GM12878 (cell line): ENCODE measurements around the gene GAS6. TPM values are rescaled to one million over a fixed set of nuclear protein-coding genes. Genes with fewer than 3 reads are reported as not detected.

Experiments
- ATAC-seq: fragments of 200-7000 bp; cut with Tn5 transposase; 3 replicates; pipeline ENCODE4 v1.9.1; 2020; ENCODE audit warnings: mild to moderate bottlenecking, moderate library complexity
- BruUV-seq: library from RNA; stranded (reverse); fragments of 400-500 nt; replicated peaks from 2 replicates; lab custom pipeline; 2021; lab: Mats Ljungman, UMichigan
- CTCF ChIA-PET: fragments of 300-600 bp; sonication (Branson Sonifier 250); formaldehyde crosslinking; extraction: SDS; loops from one replicate; lab custom pipeline; 2021; ENCODE audit warnings: inconsistent platforms; lab: Yijun Ruan, JAX
- POLR2A ChIA-PET: fragments of 350-600 bp; formaldehyde crosslinking; extraction: SDS; loops from one replicate; lab custom pipeline; 2021; ENCODE audit warnings: inconsistent platforms; lab: Charles Lee
- RAD21 ChIA-PET: fragments of 300-600 bp; sonication (Branson Sonifier 250); formaldehyde crosslinking; loops from one replicate; lab custom pipeline; 2023; ENCODE audit warnings: antibody characterized with exemption; ENCODE audit not compliant: unreplicated experiment; lab: Charles Lee
- SMC1A ChIA-PET: fragments of 300-600 bp; sonication (Branson Sonifier 250); formaldehyde crosslinking; loops from one replicate; lab custom pipeline; 2023; ENCODE audit not compliant: unreplicated experiment, uncharacterized antibody; lab: Charles Lee
- DNase-seq: peaks from one replicate; pipeline ENCODE4 v3.0.0-alpha.2; 2011; ENCODE audit warnings: low read depth, low spot score
- FAIRE-seq: peaks from 3 replicates; lab custom pipeline; 2011; peaks lifted over from hg19 to GRCh38; lab: Jason Lieb, UNC
- H2AFZ ChIP-seq: 2 replicates; pipeline ENCODE4 v1.6.0; 2011; ENCODE audit warnings: low read depth, low read length, control low read depth; ENCODE audit not compliant: control insufficient read depth
- H3K27ac ChIP-seq: 2 replicates; pipeline ENCODE4 v1.5.1; 2011; ENCODE audit warnings: control low read depth; ENCODE audit not compliant: control insufficient read depth, insufficient read depth
- H3K27me3 ChIP-seq, 2 experiments: replicated peaks in 1 of 2; 2 replicates each; pipeline versions ENCODE4 v1.6.0 to v1.6.1; 2011; ENCODE audit warnings: low read length in 1 of 2; ENCODE audit not compliant: control insufficient read depth in 2 of 2, insufficient read depth in 2 of 2
- H3K36me3 ChIP-seq, 2 experiments: 2 replicates each; pipeline ENCODE4 v1.5.1; 2011; ENCODE audit warnings: low read length in 1 of 2; ENCODE audit not compliant: control insufficient read depth in 2 of 2, insufficient read depth in 2 of 2
- H3K4me1 ChIP-seq: 2 replicates; pipeline ENCODE4 v1.6.1; 2011; ENCODE audit warnings: mild to moderate bottlenecking, low read length, moderate library complexity, mixed read lengths; ENCODE audit not compliant: control insufficient read depth, insufficient read depth
- H3K4me2 ChIP-seq: 2 replicates; pipeline ENCODE4 v1.6.0; 2011; ENCODE audit warnings: control low read depth; ENCODE audit not compliant: control insufficient read depth, insufficient read depth
- H3K4me3 ChIP-seq: fragments of 200-600 bp; sonication (generic); 2 replicates; pipeline ENCODE4 v1.5.1; 2016
- H3K79me2 ChIP-seq: 2 replicates; pipeline ENCODE4 v1.6.0; 2011; ENCODE audit warnings: low read length; ENCODE audit not compliant: control insufficient read depth, insufficient read depth
- H3K9ac ChIP-seq: 2 replicates; pipeline ENCODE4 v1.8.0; 2011; ENCODE audit warnings: low read length, control low read depth, mixed read lengths; ENCODE audit not compliant: control insufficient read depth, insufficient read depth
- H3K9me3 ChIP-seq: replicated peaks from 3 replicates; pipeline ENCODE4 v1.5.1; 2011; ENCODE audit warnings: mild to moderate bottlenecking, low read length; ENCODE audit not compliant: control insufficient read depth, insufficient read depth
- H4K20me1 ChIP-seq: 2 replicates; pipeline ENCODE4 v1.6.0; 2011; ENCODE audit not compliant: control insufficient read depth, insufficient read depth
- BHLHE40 ChIP-seq, 2 experiments: fragments of 450-650 bp in 1 of 2; IDR thresholded peaks; 2 replicates each; pipeline ENCODE4 v1.6.1; 2011 to 2017; ENCODE audit warnings: low read depth in 2 of 2, borderline replicate concordance in 1 of 2, improper control_type of control experiment in 1 of 2, low read length in 1 of 2, mild to moderate bottlenecking in 1 of 2
- CBX3 ChIP-seq: fragments of 200-600 bp; sonication (generic); IDR thresholded peaks from 2 replicates; pipeline ENCODE4 v1.6.1; 2016; ENCODE audit warnings: low read depth, borderline replicate concordance
- CUX1 ChIP-seq: IDR thresholded peaks from 2 replicates; pipeline ENCODE4 v1.6.1; 2012; ENCODE audit warnings: improper control_type of control experiment, low read depth, low read length; ENCODE audit not compliant: insufficient replicate concordance
- E2F8 ChIP-seq: fragments of 450-650 bp; IDR thresholded peaks from 2 replicates; pipeline ENCODE4 v1.6.1; 2018; ENCODE audit warnings: mild to moderate bottlenecking, low read depth, moderate library complexity; ENCODE audit not compliant: partially characterized antibody
- ELK1 ChIP-seq: IDR thresholded peaks from 2 replicates; pipeline ENCODE4 v1.6.1; 2012; ENCODE audit warnings: low read depth, low read length, improper control_type of control experiment
- ZBTB33 ChIP-seq: fragments of 450-650 bp; IDR thresholded peaks from 2 replicates; pipeline ENCODE4 v1.6.1; 2017; ENCODE audit warnings: mild to moderate bottlenecking
- ZBTB40 ChIP-seq: fragments of 450-650 bp; IDR thresholded peaks from 2 replicates; pipeline ENCODE4 v1.6.1; 2016; ENCODE audit warnings: mild to moderate bottlenecking, moderate library complexity, borderline replicate concordance
- WGBS: methylation state at CpG from one replicate; pipeline ENCODE4 v1.1.6; 2016; ENCODE audit warnings: low lambda C conversion rate; ENCODE audit not compliant: insufficient replicate concordance, insufficient coverage; ENCODE audit errors: missing lambda C conversion rate; 5-methylcytosine and 5-hydroxymethylcytosine counted together
- in situ Hi-C: fragments of 300-500 bp; cut with MboI; formaldehyde crosslinking; loops from 9 replicates; pipeline ENCODE4 v1.14.3; 2018; ENCODE audit warnings: mixed read lengths
- intact Hi-C: fragments of 100-400 bp; cut with micrococcal nuclease; formaldehyde crosslinking; loops from one replicate; pipeline ENCODE4 v1.14.2; 2022; ENCODE audit not compliant: unreplicated experiment
- polyA plus RNA-seq, 11 experiments: library from polyadenylated mRNA; depleted of rRNA in 4 of 11; unstranded in 6 of 11; stranded (reverse) in 5 of 11; fragments of >200 nt; fragmentation: Nextera tagmentation in 4 of 11; fragmentation: Illumina TruSeq in 1 of 11; extraction: Ambion mirVana in 4 of 11; extraction: Trizol in 1 of 11; gene quantifications; 1 replicate in 1 of 11; 2 replicates in 10 of 11; pipeline versions ENCODE4 v1.2.1 to v1.2.3, GENCODE V29; 2011 to 2016; ENCODE audit warnings: inconsistent platforms in 2 of 11, missing spikeins in 2 of 11, low read depth in 1 of 11
- total RNA-seq, 4 experiments: library from RNA; depleted of rRNA in 3 of 4; stranded (reverse); fragments of >200 nt in 3 of 4; fragmentation: Illumina TruSeq in 1 of 4; extraction: Trizol in 1 of 4; gene quantifications; 2 replicates each; pipeline versions ENCODE4 v1.2.1 to v1.2.3, GENCODE V29; 2013 to 2021

The GAS6 gene
- total and polyA plus RNA-seq, 10 of the 15 experiments (the other 5 are each of a cell fraction or from before 2014, with no cell fraction given), result 0.03 to 0.59 (median 0.10) TPM; not detected in 2

- ATAC-seq, result no peak
- in situ Hi-C loops (loop anchor here (10.0 kb wide), 1 partner anchor 64 kb away; no protein-coding TSS in a partner anchor), intact Hi-C loops (no loop called here)
- no peaks in the 10 kb centered on the region for H3K4me1 ChIP-seq
- ChIA-PET SMC1A (no interaction called here), POLR2A (no interaction called here), RAD21 (no interaction called here), CTCF (no interaction called here)
- no peak overlapping the region for H3K9ac ChIP-seq
- no peaks in the 10 kb centered on the region for H4K20me1 ChIP-seq
- H3K27me3 ChIP-seq, result 0 out of 4 replicates have a peak, but pooled peaks cover 0 to 2% of the 10 kb centered on the region in 2 experiments
- no peak for FAIRE-seq
- no peaks in the 10 kb centered on the region for H3K79me2 ChIP-seq
- DNase-seq, result no peak
- H3K36me3 ChIP-seq, result no peaks in the 10 kb centered on the region
- H2AFZ ChIP-seq, result no peak overlapping the region
- no peak overlapping the region for H3K4me3 ChIP-seq
- no peak overlapping the region for H3K4me2 ChIP-seq
- H3K9me3 ChIP-seq, result no peaks in the 10 kb centered on the region
- 51% methylated on average over 15 of the region's 15 CpGs for WGBS
- no TSS peak for BruUV-seq
- no peak overlapping the region for H3K27ac ChIP-seq
- TF ChIP-seq ZBTB33, result no peak
- TF ChIP-seq ELK1, result no peak
- TF ChIP-seq ZBTB40, result no peak
- TF ChIP-seq CUX1, result no peak
- TF ChIP-seq E2F8, result no peak
- TF ChIP-seq BHLHE40 (IDR thresholded peaks at IDR 0.05; ENCODE audit: borderline replicate concordance in 1 of 2, low read depth in 2 of 2, low read length in 1 of 2), result no peak
- TF ChIP-seq CBX3, result no peak
Observed at GRCh38 chr13:113898391-113898790, 34.5 kb upstream of the GAS6 start.
